ENCODE results near the gene KDM3B. TPM values are rescaled to one million over a fixed set of nuclear protein-coding genes. Genes with fewer than 3 reads are reported as not detected.

KDM3B gene
- polyA plus RNA-seq, 1 of the 3 experiments (the other 2 are of a cell fraction), result 22.4 TPM

GRCh38 chr5:138482638-138483037 is 130.2 kb downstream of the KDM3B start:
- Histone ChIP-seq H3K79me2 (ENCODE audit: insufficient read depth) (no peaks in the 10 kb centered on the region), H3K27ac (ENCODE audit: low read depth in 2 of 2, low read length in 1 of 2) (no peak overlapping the region), H3K9me2 (no peaks in the 10 kb centered on the region), H3K9ac (no peak overlapping the region), H3K36me3 (replicated peaks in 1 of 2; ENCODE audit: control insufficient read depth in 1 of 2, insufficient read depth in 2 of 2, low read length in 1 of 2) (no peaks in the 10 kb centered on the region), H3K9me3 (no peaks in the 10 kb centered on the region), H2AFZ (ENCODE audit: low read depth) (no peak overlapping the region), H3K4me1 (ENCODE audit: control insufficient read depth in 1 of 2, insufficient read depth in 2 of 2, low read depth in 1 of 2, low read length in 1 of 2) (no peaks in the 10 kb centered on the region), H3F3A (replicated peaks; ENCODE audit: insufficient read depth) (no peaks in the 10 kb centered on the region), H3K4me3 (ENCODE audit: low read depth in 2 of 2, low read length in 1 of 2) (no peak overlapping the region), H4K20me1 (ENCODE audit: insufficient read depth) (no peaks in the 10 kb centered on the region), H3K4me2 (no peak overlapping the region), H3K27me3 (ENCODE audit: insufficient read depth) (no peaks in the 10 kb centered on the region; the same call in 1 of the 2 replicates)
- no peak for DNase-seq
- ChIA-PET CTCF (interaction anchor here (0.9 to 1.7 kb wide), 2 partner anchors 18 to 21 kb away, joined by 3 to 5 read pairs; no protein-coding TSS in a partner anchor), POLR2A (no interaction called here)
- 65% methylated on average over 4 of the region's 4 CpGs for WGBS (ENCODE audit: low lambda C conversion rate)
- TF ChIP-seq CHD2 (IDR thresholded peaks at IDR 0.05; ENCODE audit: low read length, partially characterized antibody) (no peak), USF2 (IDR thresholded peaks at IDR 0.05; ENCODE audit: borderline replicate concordance, low read depth, low read length) (no peak), TEAD4 (IDR thresholded peaks at IDR 0.05; ENCODE audit: borderline replicate concordance, insufficient read depth) (no peak), YY1 (IDR thresholded peaks at IDR 0.05; ENCODE audit: low read depth) (no peak), FOXM1 (IDR thresholded peaks at IDR 0.05; ENCODE audit: low read depth) (no peak), FOXJ3 (CRISPR knock-in tag; IDR thresholded peaks at IDR 0.05) (no peak), ELF1 (IDR thresholded peaks at IDR 0.05) (no peak), PBX3 (IDR thresholded peaks at IDR 0.05) (no peak), MXI1 (IDR thresholded peaks at IDR 0.05; ENCODE audit: low read depth, low read length) (no peak)

Small RNA genes within 50 kb of the gene (small RNA-seq; reads per million reads assigned to genes)
- gene AC113403.1, result 0 reads per million in 7 experiments

Other genes with a start within 250 kb of the KDM3B start
- gene NME5, start 213.3 kb upstream of the KDM3B start, polyA plus RNA-seq (2012; rRNA removed), result 3.7 and 4.1 TPM in 2 replicates
- gene BRD8, start 174.1 kb upstream of the KDM3B start, polyA plus RNA-seq (2012; rRNA removed), result 46.2 and 64.4 TPM in 2 replicates
- gene KIF20A, start 173.6 kb upstream of the KDM3B start, polyA plus RNA-seq (2012; rRNA removed), result 16.0 and 17.4 TPM in 2 replicates
- gene CDC23, start 139.4 kb upstream of the KDM3B start, polyA plus RNA-seq (2012; rRNA removed), result 20.2 and 31.5 TPM in 2 replicates
- 0.11 and 0.15 TPM in 2 replicates for gene GFRA3, start 78.1 kb upstream of the KDM3B start, polyA plus RNA-seq (2012; rRNA removed)
- 4.9 and 5.2 TPM in 2 replicates for gene CDC25C, start 20.9 kb upstream of the KDM3B start, polyA plus RNA-seq (2012; rRNA removed)
- gene FAM53C, start 14.4 kb upstream of the KDM3B start, polyA plus RNA-seq (2012; rRNA removed), result 14.5 and 18.7 TPM in 2 replicates
- 25.4 and 31.2 TPM in 2 replicates for gene REEP2, start 86.4 kb downstream of the KDM3B start, polyA plus RNA-seq (2012; rRNA removed)
- 28.4 and 48.0 TPM in 2 replicates for gene EGR1, start 112.8 kb downstream of the KDM3B start, polyA plus RNA-seq (2012; rRNA removed)
- gene ETF1, start 190.6 kb downstream of the KDM3B start, polyA plus RNA-seq (2012; rRNA removed), result 36.7 and 48.7 TPM in 2 replicates
- 153 and 196 TPM in 2 replicates for gene HSPA9, start 222.7 kb downstream of the KDM3B start, polyA plus RNA-seq (2012; rRNA removed)

All from SK-N-SH (cell line).